ENCODE data around the gene RPL10A. TPM values are rescaled to one million over a fixed set of nuclear protein-coding genes. Genes with fewer than 3 reads are reported as not detected.
A peak's percentile ranks its signal among the peaks of the same experiment; 100 is the strongest.

Gene RPL10A
- total and polyA plus RNA-seq, 2 of the 13 experiments (the other 11 are each of a cell fraction or from before 2014, with no cell fraction given): 1,854 to 2,726 TPM

GRCh38 chr6:35428421-35429149, 39.6 kb upstream of the RPL10A start (continued):
- TF ChIP-seq, protein P1, sequence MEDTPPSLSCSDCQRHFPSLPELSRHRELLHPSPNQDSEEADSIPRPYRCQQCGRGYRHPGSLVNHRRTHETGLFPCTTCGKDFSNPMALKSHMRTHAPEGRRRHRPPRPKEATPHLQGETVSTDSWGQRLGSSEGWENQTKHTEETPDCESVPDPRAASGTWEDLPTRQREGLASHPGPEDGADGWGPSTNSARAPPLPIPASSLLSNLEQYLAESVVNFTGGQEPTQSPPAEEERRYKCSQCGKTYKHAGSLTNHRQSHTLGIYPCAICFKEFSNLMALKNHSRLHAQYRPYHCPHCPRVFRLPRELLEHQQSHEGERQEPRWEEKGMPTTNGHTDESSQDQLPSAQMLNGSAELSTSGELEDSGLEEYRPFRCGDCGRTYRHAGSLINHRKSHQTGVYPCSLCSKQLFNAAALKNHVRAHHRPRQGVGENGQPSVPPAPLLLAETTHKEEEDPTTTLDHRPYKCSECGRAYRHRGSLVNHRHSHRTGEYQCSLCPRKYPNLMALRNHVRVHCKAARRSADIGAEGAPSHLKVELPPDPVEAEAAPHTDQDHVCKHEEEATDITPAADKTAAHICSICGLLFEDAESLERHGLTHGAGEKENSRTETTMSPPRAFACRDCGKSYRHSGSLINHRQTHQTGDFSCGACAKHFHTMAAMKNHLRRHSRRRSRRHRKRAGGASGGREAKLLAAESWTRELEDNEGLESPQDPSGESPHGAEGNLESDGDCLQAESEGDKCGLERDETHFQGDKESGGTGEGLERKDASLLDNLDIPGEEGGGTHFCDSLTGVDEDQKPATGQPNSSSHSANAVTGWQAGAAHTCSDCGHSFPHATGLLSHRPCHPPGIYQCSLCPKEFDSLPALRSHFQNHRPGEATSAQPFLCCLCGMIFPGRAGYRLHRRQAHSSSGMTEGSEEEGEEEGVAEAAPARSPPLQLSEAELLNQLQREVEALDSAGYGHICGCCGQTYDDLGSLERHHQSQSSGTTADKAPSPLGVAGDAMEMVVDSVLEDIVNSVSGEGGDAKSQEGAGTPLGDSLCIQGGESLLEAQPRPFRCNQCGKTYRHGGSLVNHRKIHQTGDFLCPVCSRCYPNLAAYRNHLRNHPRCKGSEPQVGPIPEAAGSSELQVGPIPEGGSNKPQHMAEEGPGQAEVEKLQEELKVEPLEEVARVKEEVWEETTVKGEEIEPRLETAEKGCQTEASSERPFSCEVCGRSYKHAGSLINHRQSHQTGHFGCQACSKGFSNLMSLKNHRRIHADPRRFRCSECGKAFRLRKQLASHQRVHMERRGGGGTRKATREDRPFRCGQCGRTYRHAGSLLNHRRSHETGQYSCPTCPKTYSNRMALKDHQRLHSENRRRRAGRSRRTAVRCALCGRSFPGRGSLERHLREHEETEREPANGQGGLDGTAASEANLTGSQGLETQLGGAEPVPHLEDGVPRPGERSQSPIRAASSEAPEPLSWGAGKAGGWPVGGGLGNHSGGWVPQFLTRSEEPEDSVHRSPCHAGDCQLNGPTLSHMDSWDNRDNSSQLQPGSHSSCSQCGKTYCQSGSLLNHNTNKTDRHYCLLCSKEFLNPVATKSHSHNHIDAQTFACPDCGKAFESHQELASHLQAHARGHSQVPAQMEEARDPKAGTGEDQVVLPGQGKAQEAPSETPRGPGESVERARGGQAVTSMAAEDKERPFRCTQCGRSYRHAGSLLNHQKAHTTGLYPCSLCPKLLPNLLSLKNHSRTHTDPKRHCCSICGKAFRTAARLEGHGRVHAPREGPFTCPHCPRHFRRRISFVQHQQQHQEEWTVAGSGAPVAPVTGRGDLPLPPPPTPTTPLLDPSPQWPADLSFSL (CRISPR knock-in tag; IDR thresholded peaks at IDR 0.05): peak; percentile 67; the same call in 1 of the 2 replicates
- TF ChIP-seq ZNF878 (CRISPR knock-in tag; IDR thresholded peaks at IDR 0.05): 0 out of 2 replicates have a peak, but pooled peaks have one; percentile 47
- no peak for TF ChIP-seq AFF4 (CRISPR knock-in tag; IDR thresholded peaks at IDR 0.05)
- TF ChIP-seq ZBED4 (CRISPR knock-in tag; IDR thresholded peaks at IDR 0.05; ENCODE audit: borderline replicate concordance): peak; percentile 82; the same call in 1 of the 2 replicates
- TF ChIP-seq ZBTB38 (CRISPR knock-in tag; IDR thresholded peaks at IDR 0.05): no peak
- TF ChIP-seq ZSCAN20 (CRISPR knock-in tag; IDR thresholded peaks at IDR 0.05; ENCODE audit: borderline replicate concordance): no peak
- TF ChIP-seq ZNF616 (CRISPR knock-in tag; IDR thresholded peaks at IDR 0.05; ENCODE audit: low read depth): no peak
- 0 out of 2 replicates have a peak, but pooled peaks have one; percentile 51 for TF ChIP-seq FUBP1 (CRISPR knock-in tag; IDR thresholded peaks at IDR 0.05; ENCODE audit: borderline replicate concordance)
